Activated naive CD4-positive, alpha-beta T cell treated with anti-CD3 and anti-CD28 coated beads, Interleukin-2, amount 50 U/mL, for 16 hours (primary cell): ENCODE measurements around the gene MYCBPAP.

ENCODE experiments used
- DNase-seq: peaks from one replicate; pipeline ENCODE4 v3.0.0-alpha.2; 2020

MYCBPAP gene

DNA sequence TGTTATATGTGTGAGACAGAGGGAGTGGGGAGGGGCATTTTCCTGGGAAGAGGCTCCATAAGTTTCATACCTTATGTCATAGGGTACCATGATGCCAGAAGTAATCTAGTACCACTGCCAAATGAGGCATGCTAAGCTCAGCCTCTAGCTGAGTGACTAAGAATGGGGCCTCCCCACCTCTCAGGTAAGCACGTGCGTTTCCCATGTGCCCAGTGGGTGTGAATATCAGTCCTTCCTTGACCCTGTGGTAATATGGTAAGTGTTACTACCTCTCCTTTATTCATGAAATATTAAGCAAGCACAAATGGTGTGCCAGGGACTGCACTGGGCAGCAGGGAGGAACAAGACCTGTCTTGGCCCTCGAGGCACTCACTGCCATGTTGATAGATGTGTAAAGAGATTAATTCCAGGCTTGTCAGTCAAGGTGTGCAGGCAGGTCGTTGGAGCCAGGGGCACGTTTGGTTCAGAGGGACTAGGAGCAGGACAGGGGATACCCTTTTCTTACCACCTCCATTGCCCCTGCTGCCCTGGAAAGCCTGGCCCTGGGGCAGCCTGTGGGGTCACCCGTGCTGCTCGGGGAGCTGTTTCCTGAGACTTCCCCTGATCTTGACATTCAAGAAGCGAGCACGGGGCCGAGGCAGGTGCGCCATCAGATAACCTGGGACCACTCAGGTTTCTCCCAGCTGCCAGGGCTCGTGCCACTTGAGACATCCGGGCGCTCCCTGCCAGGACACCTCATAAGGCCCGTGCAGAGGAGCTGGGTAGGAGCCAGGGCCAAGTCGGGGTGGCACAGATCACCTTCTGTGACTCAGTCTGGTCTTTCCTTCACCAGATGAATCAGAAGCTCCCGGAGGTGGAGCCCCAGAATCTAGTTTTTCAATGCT is 20.8 kb upstream of the MYCBPAP start:
- no peak for DNase-seq

DNA sequence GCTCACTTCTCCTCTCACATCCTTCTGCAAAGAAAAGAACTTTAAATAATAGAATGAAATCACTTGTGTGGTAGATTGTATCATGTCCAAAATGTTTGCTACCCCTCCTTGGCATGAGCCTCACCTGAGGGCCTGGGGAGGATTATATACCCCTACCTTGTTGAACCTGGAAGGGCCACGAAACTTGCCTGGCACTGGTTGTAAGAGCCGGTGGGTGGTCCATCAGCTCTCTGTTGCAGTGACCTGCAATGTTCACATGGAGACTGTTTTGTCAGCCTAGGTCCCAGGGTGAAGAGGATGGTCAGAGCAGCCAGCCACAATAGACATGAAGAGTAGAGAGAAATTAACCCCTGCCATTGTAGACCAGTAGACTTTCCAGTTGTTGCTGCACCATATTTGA is 19.4 kb upstream of the MYCBPAP start:
- no peak for DNase-seq

DNA sequence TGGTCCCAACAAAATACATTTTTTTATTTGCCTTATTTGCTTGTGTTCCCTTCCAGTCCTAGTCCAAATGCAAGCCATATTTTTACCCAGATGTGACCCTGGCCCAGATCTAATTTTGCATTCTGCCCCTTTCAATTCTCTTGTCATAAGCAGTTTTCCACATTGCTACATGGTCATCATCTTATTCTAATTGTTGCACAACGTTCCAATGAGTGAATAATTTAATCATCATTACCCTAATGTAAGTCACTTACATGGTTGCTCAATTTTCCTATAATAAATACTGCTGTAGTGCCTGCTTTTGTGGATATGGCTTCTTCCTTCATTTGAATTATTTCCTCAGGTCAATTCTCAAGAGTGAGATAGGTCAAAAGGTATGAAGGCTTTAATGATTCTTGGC is 16.7 kb upstream of the MYCBPAP start:
- no peak for DNase-seq

DNA sequence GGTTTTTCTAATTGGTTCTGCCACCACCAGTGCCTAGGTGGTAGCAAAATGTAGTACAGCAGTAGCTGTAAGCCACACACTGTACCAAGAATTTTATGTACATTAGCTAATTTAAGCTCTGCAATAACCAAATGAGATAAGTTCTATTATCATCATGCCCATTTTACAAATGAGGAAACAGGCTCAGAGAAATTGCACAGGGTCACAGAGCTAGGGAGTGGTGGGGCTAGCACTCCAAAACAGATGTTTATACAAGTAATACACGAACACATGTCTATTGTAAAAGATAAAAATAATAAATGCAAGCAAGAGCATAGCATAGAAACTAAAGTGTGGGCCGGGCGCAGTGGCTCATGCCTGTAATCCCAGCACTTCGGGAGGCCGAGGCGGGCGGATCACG is 16.0 kb upstream of the MYCBPAP start:
- no peak for DNase-seq

DNA sequence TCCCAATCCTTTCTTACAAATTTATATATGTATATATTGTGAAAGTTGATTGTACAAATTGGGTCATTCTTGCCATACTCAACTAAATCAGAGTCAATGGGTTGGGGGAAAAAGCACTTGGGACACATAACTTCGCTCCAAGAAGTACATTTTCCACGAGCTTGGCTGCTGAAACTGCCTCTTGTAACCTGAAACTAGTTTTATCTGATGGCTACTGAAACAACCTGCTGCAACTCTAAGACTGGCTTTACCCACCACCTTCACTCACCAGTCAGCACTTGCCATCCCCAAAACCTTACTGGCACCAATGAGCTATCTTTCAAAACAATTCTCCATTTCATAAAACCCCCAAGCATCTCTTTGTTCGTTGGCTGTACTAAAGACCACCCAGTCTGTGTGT is 14.5 kb upstream of the MYCBPAP start:
- DNase-seq = no peak

DNA sequence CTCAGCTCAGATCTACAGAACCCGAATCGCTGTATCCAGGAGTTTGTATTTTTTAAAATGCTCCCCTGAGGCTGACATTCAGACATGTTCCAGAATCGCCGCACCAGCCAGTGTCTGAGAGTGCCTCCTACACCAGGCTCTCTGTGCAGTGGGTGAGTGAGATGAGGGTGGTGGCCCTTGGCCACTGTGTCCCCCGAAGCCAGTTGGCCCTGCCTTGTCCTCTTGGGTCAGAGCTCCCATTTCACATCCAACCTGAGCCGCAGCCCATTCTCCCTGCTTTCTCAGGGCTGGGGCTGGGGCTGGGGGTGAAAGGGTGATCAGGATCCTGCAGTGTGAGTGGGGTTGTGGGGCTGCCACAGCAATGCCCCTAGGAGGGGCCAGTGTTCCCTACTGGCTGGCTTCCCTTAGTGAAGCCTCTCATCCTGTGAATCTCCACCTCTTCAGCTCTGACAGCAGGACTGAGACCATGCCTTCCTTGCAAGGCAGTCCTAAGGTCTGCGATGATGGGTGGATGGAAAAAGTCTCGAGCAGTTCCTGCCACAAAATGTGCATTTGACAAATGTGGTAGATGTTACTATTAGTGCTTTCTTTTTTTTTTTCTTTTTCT is 12.9 kb upstream of the MYCBPAP start:
- DNase-seq = no peak

DNA sequence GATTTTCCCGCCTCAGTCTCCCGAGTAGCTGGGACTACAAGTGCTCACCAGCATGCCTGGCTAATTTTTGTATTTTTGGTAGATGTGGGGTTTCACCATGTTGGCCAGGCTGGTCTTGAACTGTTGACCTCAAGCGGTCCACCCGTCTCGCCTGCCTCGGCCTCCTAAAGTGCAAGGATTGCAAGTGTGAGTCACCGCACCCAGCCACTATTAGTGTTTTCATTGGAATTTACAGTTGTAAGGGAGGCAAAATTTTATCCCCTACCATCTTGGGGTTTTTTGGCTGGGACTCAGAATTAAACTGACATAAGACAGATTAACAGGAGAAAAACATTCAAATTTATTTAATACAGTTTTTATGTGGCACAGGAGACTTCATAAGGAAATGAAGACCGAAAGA is 12.3 kb upstream of the MYCBPAP start:
- DNase-seq = no peak

DNA sequence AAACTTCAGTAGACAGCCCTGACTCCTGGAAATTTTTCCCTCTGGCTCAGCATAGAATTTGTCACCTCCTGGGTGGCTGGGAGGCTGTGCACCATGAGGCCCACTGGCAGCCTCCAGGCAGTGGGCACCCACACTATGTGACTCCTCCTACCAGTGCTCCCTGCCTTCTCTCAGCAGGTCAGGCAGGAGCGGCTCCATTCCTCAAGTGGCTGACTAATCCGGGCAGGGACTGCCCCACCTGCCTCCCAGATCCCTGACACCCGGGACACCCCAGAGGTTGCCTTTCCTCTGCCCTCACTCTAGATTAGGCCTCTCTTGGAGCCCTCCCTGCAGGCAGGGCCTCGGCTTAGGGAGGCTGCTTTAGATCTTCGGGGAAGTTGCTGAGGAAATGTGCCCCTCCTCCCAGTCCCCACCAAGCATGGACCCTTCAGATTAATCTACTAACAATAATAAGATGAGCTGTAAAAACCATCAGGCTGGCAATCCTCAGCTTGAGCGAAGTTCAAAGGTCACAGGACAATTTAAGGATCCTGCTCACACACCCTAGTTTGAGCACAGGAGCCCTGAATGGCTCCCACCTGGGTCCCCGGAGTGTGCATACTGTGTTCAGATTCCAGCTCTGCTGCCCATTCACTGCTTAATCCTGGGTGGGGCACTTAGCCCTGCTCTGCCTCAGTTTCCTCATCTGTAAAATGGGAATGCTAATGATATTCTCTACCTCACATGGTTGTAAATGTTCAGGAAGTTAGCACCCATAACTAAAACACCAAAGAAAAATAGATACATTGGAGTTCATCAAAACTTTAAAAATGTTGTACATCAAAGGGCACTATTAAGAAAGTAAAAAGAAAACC is 10.0 kb upstream of the MYCBPAP start:
- DNase-seq = no peak

DNA sequence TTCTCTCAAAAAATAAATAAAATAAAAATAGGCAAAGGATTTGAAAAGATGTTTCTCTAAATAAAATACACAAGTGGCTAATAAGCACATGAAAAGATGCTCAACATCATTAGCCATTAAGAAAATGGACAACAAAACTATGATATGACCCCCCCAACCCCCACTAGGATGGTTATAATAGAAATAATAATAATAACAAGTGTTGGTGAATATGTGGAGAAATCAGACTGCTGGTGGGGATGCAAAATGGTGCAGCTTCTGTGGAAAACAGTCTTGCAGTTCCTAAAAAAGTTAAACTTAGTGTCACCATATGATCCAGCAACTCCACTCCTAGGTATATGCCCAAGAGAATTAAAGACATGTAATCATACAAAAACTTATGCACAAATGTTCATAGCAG is 9.0 kb upstream of the MYCBPAP start:
- no peak for DNase-seq

DNA sequence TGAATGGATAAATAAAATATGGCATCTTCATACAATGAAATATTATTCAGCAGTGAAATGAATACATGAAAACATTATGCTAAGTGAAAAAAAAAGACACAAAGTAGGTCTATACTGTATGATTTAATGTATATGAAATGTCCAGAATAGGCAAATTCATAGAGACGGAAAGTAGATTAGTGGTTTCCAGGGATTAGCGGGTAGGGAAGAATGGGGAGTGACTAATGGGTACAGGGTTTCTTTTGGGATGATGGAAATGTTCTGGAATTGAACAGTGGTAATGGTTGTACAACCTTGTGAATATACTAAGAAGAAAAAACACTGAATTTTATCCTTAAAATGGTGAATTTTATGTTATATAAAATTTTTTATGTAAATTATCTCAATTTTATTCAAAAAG is 8.5 kb upstream of the MYCBPAP start:
- no peak for DNase-seq

DNA sequence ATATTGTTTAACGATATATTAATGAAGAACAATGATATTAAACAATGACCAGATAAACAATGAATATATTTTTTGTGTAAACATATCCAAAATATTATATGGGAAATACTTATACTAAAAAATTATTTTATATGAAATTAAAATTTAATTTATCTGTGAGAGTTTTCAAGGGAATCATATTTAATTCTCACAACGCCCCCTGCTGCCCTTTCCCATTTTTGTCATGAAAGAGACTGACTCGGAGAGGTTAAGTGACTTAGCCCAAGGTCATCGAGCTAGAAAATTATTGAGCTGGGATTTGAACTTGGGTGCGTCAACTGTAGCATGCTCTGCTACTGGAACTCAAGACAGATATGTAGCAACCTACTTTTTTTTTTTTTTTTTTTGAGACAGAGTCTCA is 7.2 kb upstream of the MYCBPAP start:
- DNase-seq = peak; percentile 28

DNA sequence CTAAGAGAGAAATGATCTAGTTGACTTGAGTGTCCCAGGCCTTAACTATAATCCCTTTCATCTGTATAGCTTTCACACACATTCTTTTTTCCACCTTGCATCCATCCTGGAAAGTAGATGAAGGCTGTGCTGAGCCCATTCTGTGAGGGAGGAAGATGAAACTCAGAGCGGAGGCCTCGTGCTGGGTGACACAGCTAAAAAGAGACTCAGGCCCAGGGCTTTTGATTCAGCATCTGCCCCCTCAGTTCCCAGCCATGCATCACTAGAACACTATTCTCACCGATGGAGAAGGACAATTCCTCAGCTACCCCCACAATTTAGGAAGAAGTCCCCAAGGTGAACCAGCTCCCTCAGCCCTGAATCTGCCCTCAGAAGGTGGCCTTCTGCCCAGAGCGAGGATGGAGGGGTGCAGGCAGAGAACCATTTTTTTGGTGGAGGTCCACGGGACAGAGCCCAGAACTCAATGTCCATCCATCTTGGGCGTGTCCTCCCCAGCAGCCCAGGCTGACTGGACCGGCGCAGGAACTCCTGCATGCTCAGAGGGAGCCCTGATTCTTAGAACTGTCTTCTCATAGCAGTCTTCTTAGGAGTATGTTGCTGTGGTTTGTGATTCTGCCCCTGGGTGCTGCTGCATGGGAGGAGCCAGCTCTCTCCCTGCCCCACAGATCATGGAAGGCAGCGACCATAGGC is 5.8 kb upstream of the MYCBPAP start:
- DNase-seq = no peak

DNA sequence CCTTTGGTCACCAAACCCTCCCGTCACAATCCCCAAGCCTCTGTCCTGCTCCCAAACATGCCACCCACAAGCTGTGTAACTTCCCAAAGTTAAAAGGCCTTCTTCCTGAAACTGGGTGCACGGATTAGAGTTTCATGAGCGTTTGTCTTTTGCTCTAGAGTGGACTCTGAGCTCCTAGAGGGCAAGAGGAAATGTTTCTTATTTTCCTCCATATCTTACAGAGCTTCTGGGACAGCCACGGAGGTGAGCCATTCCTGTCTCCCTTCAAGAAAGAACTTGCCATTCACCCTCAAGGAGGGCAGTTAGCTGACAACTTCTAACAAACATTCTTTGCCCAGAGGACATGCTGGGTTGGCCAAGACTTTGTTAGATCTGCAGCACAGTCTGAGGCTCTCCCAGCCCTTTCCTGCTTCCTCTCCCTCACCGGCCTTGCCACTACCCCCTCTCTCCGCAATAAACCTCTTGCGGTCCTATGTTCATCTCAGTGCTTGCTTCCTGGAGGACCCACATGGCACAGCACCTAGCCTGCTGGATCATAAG is 2.6 kb upstream of the MYCBPAP start:
- DNase-seq = no peak

DNA sequence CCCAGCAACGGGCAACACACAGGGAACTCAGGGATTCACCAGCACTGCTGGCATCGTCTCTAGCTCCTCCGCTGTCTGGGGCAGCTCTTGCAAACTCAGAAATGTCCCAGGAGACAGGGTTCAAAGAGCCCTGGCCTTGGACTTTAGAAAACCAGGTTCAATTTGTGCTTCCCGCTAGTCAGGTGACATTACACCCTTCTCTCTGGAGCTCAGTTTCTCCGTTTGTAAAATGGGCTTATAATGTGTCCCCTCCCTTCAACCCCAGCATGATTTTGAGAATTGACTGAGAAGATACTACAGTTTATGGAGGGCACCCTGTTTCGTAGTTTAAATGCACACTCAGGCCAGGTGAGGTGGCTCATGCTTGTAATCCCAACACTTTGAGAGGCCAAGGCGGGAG is 1.9 kb upstream of the MYCBPAP start:
- DNase-seq = no peak

DNA sequence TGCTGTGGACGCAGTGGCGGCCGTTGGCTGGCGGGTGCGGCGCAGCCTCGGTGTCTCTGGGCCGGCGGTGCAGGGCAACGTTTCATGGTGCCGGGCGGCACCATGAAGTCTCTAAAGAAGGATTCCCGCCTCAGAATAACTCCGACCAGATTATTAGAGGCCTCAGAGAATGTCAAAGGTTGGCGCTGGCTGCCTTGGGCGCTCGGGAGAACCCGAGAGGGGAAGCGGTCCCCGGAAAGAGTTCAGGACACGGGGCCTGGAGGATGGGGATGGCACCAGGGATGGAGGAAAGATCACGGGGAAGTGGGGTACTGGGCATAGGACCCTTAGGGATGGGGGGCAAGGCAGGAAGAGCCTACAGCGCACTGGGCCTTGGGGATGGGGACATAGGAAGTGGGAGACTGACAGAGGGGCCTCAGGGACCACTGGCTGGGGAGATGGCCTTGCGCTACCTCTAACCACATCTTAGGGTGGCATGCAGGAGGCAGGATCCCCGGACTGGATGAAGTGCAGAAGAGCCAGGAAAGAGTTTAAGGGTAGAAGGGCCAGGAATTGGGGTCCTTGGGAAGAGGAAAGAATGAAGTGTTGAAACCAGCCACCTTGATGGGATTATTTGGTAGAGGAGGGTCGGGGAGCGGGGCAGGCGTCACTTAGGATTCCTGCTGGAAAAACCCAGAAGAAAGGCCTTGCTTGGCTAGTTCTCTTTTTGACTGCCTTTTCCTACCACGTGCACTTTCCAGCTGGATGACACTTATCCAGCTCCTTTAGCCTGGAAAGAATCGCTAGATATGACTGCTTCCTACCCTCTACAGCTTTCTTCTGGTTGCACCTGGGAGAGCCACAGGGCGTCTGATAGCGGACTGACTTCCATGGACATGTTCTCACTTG is 578 bp downstream of the MYCBPAP start:
- DNase-seq = no peak

DNA sequence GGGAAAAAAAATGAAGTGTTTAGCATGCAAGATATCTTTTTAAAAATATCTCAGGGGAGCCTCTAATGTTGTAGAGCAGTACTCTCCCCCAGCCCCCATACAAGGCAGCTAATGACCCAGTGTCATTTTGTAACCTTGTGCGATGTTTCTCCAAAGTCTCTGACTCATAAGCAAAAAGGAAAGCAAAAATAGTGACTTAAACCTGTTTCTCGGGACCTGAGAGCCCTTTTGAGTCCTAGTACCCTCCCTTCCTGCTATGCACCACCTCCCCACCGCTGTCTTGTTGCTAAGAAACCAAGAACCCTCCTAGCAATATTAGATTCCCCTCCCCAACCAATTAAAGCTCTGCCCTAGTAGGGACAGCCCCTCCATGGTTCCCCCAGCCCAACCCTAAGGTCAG is 2.8 kb downstream of the MYCBPAP start:
- peak; percentile 50 for DNase-seq

DNA sequence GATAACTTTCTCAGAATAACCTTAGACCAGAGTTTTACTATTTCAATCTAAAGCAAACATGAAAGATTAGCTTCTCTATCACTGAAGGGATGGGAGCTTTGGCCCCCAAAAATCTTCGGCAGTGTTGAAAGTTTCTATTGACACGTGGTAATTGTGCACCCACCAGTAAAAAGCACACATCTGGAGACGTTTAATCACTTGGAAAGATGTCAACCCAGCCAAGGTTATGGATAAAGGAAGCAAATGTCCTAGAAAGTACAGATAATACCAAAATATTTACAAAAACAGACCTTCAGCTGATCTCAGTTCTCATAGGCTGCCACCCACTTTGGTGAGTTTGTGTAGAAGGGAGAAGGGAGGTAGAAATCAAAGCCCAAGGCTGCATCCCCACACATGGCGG is 5.3 kb downstream of the MYCBPAP start:
- no peak for DNase-seq

DNA sequence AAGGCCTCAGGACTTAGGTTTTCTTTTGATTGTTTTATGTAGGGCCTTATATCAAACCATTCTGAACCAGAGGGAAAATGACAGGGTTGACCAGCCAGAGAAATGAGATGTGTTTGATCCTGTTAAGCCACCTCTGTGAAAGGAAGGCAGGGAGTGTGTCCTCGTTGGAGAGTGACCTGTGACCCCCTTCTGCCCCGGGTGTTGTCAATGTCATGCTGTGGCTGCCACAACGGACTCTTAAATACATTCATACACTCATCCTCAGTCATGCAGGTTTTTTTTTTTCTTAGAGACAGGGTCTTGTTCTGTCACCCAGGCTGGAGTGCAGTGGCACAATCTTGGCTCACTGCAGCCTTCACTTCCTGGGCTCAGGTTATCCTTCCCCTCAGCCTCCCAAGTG is 6.1 kb downstream of the MYCBPAP start:
- DNase-seq = no peak

DNA sequence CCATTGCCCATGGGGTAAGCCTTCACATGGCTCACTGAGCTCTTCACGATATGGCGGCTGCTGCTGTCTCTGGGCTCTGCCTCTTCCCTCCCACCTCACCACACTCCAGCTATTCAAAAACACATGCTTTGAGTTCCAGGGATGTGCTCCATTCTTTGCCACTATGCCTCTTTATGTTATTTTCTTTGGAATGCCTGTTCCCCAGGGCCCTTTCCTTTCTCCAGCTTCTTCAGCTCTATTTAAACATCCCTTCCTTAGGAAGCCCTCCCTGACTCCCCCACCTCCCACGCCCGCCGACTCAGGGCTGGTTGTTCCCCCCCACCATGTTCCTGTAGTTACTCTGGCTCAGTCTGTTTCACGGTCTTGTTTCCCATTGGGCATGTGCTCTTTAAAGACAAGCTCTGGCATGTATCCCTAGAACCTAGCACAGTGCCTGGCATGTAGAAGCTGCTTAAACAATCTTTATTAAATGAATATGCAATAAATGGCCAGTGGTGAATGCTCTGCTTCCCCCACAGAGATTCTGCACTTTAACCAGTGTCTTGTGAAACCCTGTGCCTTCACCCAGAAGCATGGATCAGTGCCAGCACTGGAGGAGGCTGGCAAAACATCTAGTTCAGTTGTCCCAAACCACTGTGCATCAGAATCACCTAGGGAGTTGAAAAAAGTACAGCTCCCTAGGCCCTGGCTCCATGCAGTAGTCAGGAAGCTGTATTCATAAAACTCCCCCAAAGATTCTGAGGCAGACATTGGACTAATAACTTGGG is 6.9 kb downstream of the MYCBPAP start:
- no peak for DNase-seq

DNA sequence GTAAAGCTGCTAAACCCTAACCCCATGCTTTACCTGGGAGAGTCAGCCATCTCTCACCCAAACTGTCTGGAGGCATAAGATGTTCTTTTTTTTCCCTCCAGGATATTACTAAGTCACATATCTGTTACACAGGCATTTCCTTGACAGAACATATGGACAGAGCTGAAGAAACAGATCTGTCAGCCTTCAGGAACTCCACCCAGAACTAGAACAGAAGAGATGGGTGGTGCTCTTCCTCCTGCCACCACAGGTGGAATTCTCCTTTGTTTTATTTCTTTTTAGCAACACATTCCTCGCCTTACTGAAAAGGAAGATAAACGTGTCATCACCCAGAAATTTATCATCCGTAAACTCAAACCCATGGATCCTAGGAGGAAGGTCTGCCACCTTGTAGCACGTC is 8.8 kb downstream of the MYCBPAP start:
- DNase-seq = no peak
